GM19023 (cell line): ENCODE measurements around the gene KRTAP5-2.
"Not testable (repeated sequence)": the region's sequence is repeated elsewhere in the genome, so short reads cannot be mapped to it uniquely, and the experiment has no call there.

Experiments
- ATAC-seq: cut with Tn5 transposase; IDR thresholded peaks from one replicate; pipeline ENCODE4 v1.9.1; 2021; ENCODE audit warnings: mild to moderate bottlenecking, moderate library complexity; ENCODE audit not compliant: unreplicated experiment

The KRTAP5-2 gene

GRCh38 chr11:1597994-1598380 is at the start of gene KRTAP5-2:
TSS of gene KRTAP5-2 (minus strand) at chr11:1598294. CDS start at chr11:1598250, 44 bp downstream.
- no peak for ATAC-seq

- ATAC-seq = not testable (repeated sequence)
Observed at GRCh38 chr11:1646540-1646939, 48.4 kb upstream of the KRTAP5-2 start.

- no peak for ATAC-seq
Observed at GRCh38 chr11:1645357-1645821, 47.3 kb upstream of the KRTAP5-2 start.

GRCh38 chr11:1644601-1645356 is 46.7 kb upstream of the KRTAP5-2 start:
- no peak for ATAC-seq

- ATAC-seq = no peak
Observed at GRCh38 chr11:1643146-1643690, 45.1 kb upstream of the KRTAP5-2 start.

- ATAC-seq = no peak
Observed at GRCh38 chr11:1642288-1643145, 44.4 kb upstream of the KRTAP5-2 start.

- no peak for ATAC-seq
Observed at GRCh38 chr11:1641096-1641495, 43.0 kb upstream of the KRTAP5-2 start.

- no peak for ATAC-seq
Observed at GRCh38 chr11:1640076-1640946, 42.2 kb upstream of the KRTAP5-2 start.

GRCh38 chr11:1639666-1640065 is 41.6 kb upstream of the KRTAP5-2 start:
- no peak for ATAC-seq

- ATAC-seq = no peak
Observed at GRCh38 chr11:1639102-1639620, 41.1 kb upstream of the KRTAP5-2 start.

GRCh38 chr11:1638344-1638743 is 40.2 kb upstream of the KRTAP5-2 start:
- no peak for ATAC-seq

GRCh38 chr11:1637628-1638027 is 39.5 kb upstream of the KRTAP5-2 start:
- ATAC-seq = no peak

- ATAC-seq = no peak
Observed at GRCh38 chr11:1636291-1636950, 38.3 kb upstream of the KRTAP5-2 start.

GRCh38 chr11:1633864-1634263 is 35.8 kb upstream of the KRTAP5-2 start:
- no peak for ATAC-seq

GRCh38 chr11:1632053-1632714 is 34.1 kb upstream of the KRTAP5-2 start:
- ATAC-seq = no peak

- no peak for ATAC-seq
Observed at GRCh38 chr11:1631066-1631568, 33.0 kb upstream of the KRTAP5-2 start.

GRCh38 chr11:1630271-1630670 is 32.2 kb upstream of the KRTAP5-2 start:
- no peak for ATAC-seq

- ATAC-seq = no peak
Observed at GRCh38 chr11:1629326-1630185, 31.5 kb upstream of the KRTAP5-2 start, which contains the start of gene KRTAP5-5. TSS of gene KRTAP5-5 (plus strand) at chr11:1629775. CDS start at chr11:1629841, 66 bp downstream.
